Prostate gland (tissue), 2 donors: ENCODE results near the gene STMND1. TPM values are rescaled to one million over a fixed set of nuclear protein-coding genes. Genes with fewer than 3 reads are reported as not detected.

Source experiments
- DNase-seq: peaks from one replicate; pipeline ENCODE4 v3.0.0-alpha.2; 2019; ENCODE audit warnings: low spot score
- H3K27ac ChIP-seq, 2 donors: fragments of 200-600 bp; sonication (generic); 2 replicates each; pipeline ENCODE4 v1.5.1; 2017 to 2019
- H3K27me3 ChIP-seq: fragments of 200-600 bp; sonication (generic); replicated peaks from 2 replicates; pipeline ENCODE4 v1.5.1; 2019; ENCODE audit not compliant: insufficient read depth
- H3K36me3 ChIP-seq, 2 donors: fragments of 200-600 bp; sonication (generic); 1 replicate in 1 of 2; 2 replicates in 1 of 2; pipeline versions ENCODE4 v1.5.1 to v1.8.1; 2017 to 2019
- H3K4me1 ChIP-seq: fragments of 200-600 bp; sonication (generic); replicated peaks from 2 replicates; pipeline ENCODE4 v1.5.1; 2019
- H3K4me3 ChIP-seq, 2 donors: fragments of 200-600 bp; sonication (generic); 2 replicates each; pipeline ENCODE4 v1.5.1; 2017 to 2019
- H3K9me3 ChIP-seq: fragments of 200-600 bp; sonication (generic); 2 replicates; pipeline ENCODE4 v1.5.1; 2017
- POLR2A ChIP-seq: fragments of 450-650 bp; IDR thresholded peaks from one replicate; pipeline ENCODE4 v1.6.1; 2016; ENCODE audit warnings: antibody characterized with exemption, mild to moderate bottlenecking
- POLR2AphosphoS5 ChIP-seq: sonication (generic); formaldehyde crosslinking; IDR thresholded peaks from one replicate; pipeline ENCODE4 v1.6.1; 2017; ENCODE audit warnings: antibody characterized with exemption
- WGBS: methylation state at CpG from one replicate; pipeline ENCODE4 v1.1.5; 2018; 5-methylcytosine and 5-hydroxymethylcytosine counted together
- intact Hi-C: fragments of 100-400 bp; cut with DNase I; formaldehyde crosslinking; loops from one replicate; pipeline ENCODE4 v1.14.2; 2022
- total RNA-seq, 2 donors: library from RNA; depleted of rRNA; stranded (reverse); fragments of >200 nt; gene quantifications; one replicate each; pipeline ENCODE4 v1.1.0, GENCODE V29; 2016
- TF ChIP-seq, protein P1 (sequence below), 4 experiments: fragments of 200-600 bp in 2 of 4; fragments of 450-650 bp in 2 of 4; sonication (generic) in 2 of 4; IDR thresholded peaks; 1 replicate in 3 of 4; 2 replicates in 1 of 4; pipeline ENCODE4 v1.5.1; 2016 to 2019; ENCODE audit warnings: antibody characterized with exemption in 4 of 4, mild to moderate bottlenecking in 2 of 4, moderate library complexity in 2 of 4

The STMND1 gene
- total RNA-seq, 2 donors from 2014 or later: 15.6 TPM; not detected in 1

DNA sequence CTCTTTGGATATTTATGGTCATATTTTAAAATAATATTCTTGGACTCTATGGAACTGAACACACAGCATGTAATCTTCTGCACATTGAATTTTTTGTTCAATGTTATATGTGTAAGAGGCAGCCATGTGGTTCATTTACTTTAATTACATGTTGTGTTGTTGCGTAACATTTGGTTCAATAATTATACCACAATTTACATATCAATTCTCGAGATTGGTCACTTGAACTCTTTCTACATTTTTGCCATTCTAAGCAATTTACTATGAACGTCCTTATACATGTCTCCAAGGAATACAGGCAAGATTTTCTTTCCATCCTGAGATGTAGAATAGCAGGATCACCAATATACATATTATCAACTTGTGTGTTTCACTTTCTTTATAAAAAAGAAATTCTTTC lies 18.5 kb upstream of the STMND1 start:
- no peaks in the 10 kb centered on the region for H3K36me3 ChIP-seq
- H3K4me3 ChIP-seq: no peak overlapping the region
- H3K27ac ChIP-seq: no peak overlapping the region
- TF ChIP-seq POLR2A (no peak), POLR2AphosphoS5 (no peak)
- TF ChIP-seq, protein P1, sequence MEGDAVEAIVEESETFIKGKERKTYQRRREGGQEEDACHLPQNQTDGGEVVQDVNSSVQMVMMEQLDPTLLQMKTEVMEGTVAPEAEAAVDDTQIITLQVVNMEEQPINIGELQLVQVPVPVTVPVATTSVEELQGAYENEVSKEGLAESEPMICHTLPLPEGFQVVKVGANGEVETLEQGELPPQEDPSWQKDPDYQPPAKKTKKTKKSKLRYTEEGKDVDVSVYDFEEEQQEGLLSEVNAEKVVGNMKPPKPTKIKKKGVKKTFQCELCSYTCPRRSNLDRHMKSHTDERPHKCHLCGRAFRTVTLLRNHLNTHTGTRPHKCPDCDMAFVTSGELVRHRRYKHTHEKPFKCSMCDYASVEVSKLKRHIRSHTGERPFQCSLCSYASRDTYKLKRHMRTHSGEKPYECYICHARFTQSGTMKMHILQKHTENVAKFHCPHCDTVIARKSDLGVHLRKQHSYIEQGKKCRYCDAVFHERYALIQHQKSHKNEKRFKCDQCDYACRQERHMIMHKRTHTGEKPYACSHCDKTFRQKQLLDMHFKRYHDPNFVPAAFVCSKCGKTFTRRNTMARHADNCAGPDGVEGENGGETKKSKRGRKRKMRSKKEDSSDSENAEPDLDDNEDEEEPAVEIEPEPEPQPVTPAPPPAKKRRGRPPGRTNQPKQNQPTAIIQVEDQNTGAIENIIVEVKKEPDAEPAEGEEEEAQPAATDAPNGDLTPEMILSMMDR (IDR thresholded peaks at IDR 0.05): no peak
- DNase-seq: no peak
- intact Hi-C loops: loop anchor here (5.0 to 10.0 kb wide), 3 partner anchors 71 to 679 kb away; no protein-coding TSS in a partner anchor
- 95% methylated on average over 3 of the region's 3 CpGs for WGBS
- no peaks in the 10 kb centered on the region for H3K9me3 ChIP-seq
- no peaks in the 10 kb centered on the region for H3K4me1 ChIP-seq
- H3K27me3 ChIP-seq: no peaks in the 10 kb centered on the region

DNA sequence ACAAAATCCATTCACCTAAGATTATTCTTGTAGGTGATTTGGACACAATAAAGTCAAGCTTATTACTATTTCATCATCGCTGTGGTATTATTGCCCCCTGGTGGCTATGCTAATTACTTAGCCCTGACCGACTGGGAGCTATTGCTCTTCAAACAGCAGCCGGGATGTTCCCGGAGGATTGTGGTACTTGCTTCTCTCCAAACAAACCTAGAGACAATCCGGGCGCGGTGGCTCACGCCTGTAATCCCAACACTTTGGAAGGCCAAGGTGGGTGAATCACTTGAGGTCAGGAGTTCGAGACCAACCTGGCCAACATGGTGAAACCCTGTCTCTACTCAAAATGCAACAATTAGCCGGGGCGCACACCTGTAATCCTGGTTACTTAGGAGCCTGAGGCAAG lies 15.4 kb upstream of the STMND1 start:
- Histone ChIP-seq H3K36me3 (no peaks in the 10 kb centered on the region), H3K27me3 (no peaks in the 10 kb centered on the region), H3K27ac (no peak overlapping the region), H3K4me3 (no peak overlapping the region), H3K4me1 (no peaks in the 10 kb centered on the region), H3K9me3 (no peaks in the 10 kb centered on the region)
- intact Hi-C loops: loop anchor here (2.0 to 10.0 kb wide), 5 partner anchors 119 to 754 kb away; no protein-coding TSS in a partner anchor
- TF ChIP-seq POLR2AphosphoS5 (peak; percentile 29), POLR2A (no peak)
- TF ChIP-seq, protein P1 (IDR thresholded peaks at IDR 0.05): peak; percentile 30 to 76 (median 74)
- DNase-seq: peak; percentile 76
- WGBS: 26% methylated on average over 11 of the region's 11 CpGs

DNA sequence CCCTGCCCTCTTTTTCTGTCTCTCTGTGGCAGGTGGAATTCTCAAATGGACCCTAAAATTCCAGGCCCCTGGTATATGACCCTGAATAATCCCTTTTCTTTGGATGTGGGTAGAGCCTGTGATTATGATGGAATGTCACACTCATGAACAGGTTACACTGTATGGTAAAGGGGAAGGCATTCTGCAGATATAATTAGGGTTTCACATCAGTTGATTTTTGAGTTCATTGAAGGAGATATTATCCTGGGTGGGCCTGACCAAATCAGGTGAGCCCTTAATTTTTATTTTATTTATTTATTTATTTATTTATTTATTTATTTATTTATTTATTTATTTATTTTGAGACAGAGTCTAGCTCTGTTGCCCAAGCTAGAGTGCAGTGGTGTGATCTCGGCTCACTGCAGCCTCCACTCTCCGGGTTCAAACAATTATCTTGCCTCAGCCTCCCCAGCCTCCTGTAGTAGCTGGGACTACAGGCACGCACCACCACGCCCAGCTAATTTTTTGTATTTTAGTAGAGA lies 13.7 kb upstream of the STMND1 start:
- no peak for DNase-seq
- intact Hi-C loops: loop anchor here (5.0 to 10.0 kb wide), 4 partner anchors 121 to 756 kb away; no protein-coding TSS in a partner anchor
- H3K36me3 ChIP-seq: no peaks in the 10 kb centered on the region
- no peaks in the 10 kb centered on the region for H3K9me3 ChIP-seq
- no peak overlapping the region for H3K27ac ChIP-seq
- TF ChIP-seq POLR2A: no peak
- no peak for TF ChIP-seq POLR2AphosphoS5
- TF ChIP-seq, protein P1 (IDR thresholded peaks at IDR 0.05): no peak
- H3K27me3 ChIP-seq: no peaks in the 10 kb centered on the region
- no peak overlapping the region for H3K4me3 ChIP-seq
- 99% methylated on average over 4 of the region's 4 CpGs for WGBS
- no peaks in the 10 kb centered on the region for H3K4me1 ChIP-seq

DNA sequence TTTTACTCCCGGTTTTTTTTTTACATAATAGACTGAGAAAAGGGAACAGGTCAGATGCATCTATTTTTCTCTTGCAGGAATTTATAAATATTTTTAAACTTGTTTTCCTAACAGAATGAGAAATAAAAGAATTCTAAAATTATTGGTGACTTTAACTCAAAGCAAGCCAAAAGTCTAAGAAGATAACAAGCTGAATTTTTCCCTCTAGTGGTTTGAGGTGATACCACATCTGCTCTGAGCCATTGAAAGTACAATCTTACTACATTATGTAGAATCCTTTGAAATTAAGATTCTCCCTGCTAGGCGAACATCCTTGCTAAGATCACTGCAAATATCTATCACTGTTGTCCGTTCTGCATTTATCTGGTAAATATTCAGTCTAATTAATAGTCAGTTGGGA lies 10.7 kb upstream of the STMND1 start:
- intact Hi-C loops: no loop called here
- Histone ChIP-seq H3K4me1 (no peaks in the 10 kb centered on the region), H3K36me3 (no peaks in the 10 kb centered on the region), H3K27ac (no peak overlapping the region), H3K9me3 (no peaks in the 10 kb centered on the region), H3K4me3 (no peak overlapping the region), H3K27me3 (no peaks in the 10 kb centered on the region)
- no peak for TF ChIP-seq POLR2AphosphoS5
- no peak for TF ChIP-seq POLR2A
- TF ChIP-seq, protein P1 (IDR thresholded peaks at IDR 0.05): no peak
- DNase-seq: no peak
- WGBS: 74% methylated on average over 3 of the region's 3 CpGs

DNA sequence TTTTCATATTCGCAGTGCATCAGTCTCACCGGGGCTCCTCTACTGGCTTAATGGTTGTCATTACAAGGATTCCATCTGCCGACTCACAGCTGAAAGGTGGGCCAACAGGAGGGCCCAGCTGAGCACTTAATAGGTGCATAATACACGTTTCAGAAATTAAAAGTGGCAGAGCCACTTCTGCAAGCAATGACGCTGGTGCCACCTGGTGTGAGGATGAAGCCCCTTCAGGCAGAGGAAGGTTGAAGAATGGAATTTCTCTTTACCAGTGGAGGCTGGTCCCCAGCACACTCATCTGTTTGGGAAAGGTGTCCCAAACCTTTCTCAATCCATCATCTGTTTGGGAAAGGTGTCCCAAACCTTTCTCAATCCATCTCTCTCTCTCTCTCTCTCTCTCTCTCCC lies 8.2 kb upstream of the STMND1 start:
- DNase-seq: no peak
- Histone ChIP-seq H3K27ac (no peak overlapping the region), H3K27me3 (no peaks in the 10 kb centered on the region), H3K9me3 (no peaks in the 10 kb centered on the region), H3K36me3 (no peaks in the 10 kb centered on the region), H3K4me3 (no peak overlapping the region), H3K4me1 (no peaks in the 10 kb centered on the region)
- intact Hi-C loops: no loop called here
- TF ChIP-seq POLR2AphosphoS5: no peak
- no peak for TF ChIP-seq POLR2A
- TF ChIP-seq, protein P1 (IDR thresholded peaks at IDR 0.05): no peak
- WGBS: 41% methylated on average over 5 of the region's 5 CpGs
